Activated T-helper 1 cell treated with anti-CD3 and anti-CD28 coated beads, Interleukin-12 subunit alpha, Interleukin-12 subunit beta, Interleukin-2, Interleukin-4 antibody, amounts not matched to agents 30 ng/mL and 10 ng/mL and 1 ng/mL, durations not matched to agents 14 hours and 24 hours and 36 hours (primary cell): ENCODE results near the gene RNF213. TPM values are rescaled to one million over a fixed set of nuclear protein-coding genes. Genes with fewer than 3 reads are reported as not detected.
A peak's percentile ranks its signal among the peaks of the same experiment; 100 is the strongest.
"Not testable (repeated sequence)": the region's sequence is repeated elsewhere in the genome, so short reads cannot be mapped to it uniquely, and the experiment has no call there.

ENCODE experiments used
- DNase-seq: peaks from one replicate; pipeline ENCODE4 v3.0.0; 2021; ENCODE audit warnings: low spot score
- H3K27ac Mint-ChIP-seq: one replicate; pipeline ENCODE4 v1.8.0; 2021; ENCODE audit warnings: mild to moderate bottlenecking, mixed read lengths
- H3K27me3 Mint-ChIP-seq: one replicate; pipeline ENCODE4 v1.8.0; 2022; ENCODE audit warnings: mild to moderate bottlenecking, moderate library complexity, mixed read lengths; ENCODE audit not compliant: insufficient read depth
- H3K36me3 Mint-ChIP-seq: one replicate; pipeline ENCODE4 v1.8.0; 2021; ENCODE audit warnings: low read depth, mixed read lengths
- H3K4me1 Mint-ChIP-seq: one replicate; pipeline ENCODE4 v1.8.0; 2021; ENCODE audit warnings: low read depth, mixed read lengths
- H3K4me3 Mint-ChIP-seq: one replicate; pipeline ENCODE4 v1.8.0; 2021; ENCODE audit warnings: mild to moderate bottlenecking, moderate library complexity, mixed read lengths
- H3K9me3 Mint-ChIP-seq: one replicate; pipeline ENCODE4 v1.8.0; 2021; ENCODE audit warnings: mixed read lengths
- intact Hi-C: fragments of 100-400 bp; cut with micrococcal nuclease; formaldehyde crosslinking; loops from one replicate; pipeline ENCODE4 v1.15.1; 2024
- total RNA-seq: library from RNA; stranded (reverse); gene quantifications from 2 replicates; pipeline ENCODE4 v1.2.3, GENCODE V29; 2022

RNF213 gene
- total RNA-seq, 1 donor from 2014 or later = 290 TPM

DNA sequence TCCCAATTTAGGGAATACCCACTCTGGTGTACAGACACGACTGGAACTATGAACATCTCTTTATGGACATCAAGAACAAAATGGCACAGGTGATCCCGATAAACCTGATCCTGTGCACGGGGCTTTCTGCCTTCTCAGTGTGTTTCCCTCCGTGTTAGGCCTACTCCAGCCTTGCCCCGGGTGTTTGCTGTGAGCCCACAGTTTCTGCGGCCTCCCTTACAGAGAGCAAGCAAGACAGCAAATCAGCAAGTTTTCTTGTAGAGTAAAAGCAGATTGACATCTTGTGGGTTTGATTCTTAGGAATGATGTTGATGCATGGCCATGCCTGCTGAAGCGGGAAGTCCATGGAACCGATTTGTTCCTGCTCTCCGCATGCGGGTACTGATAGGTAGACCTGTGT lies 127.9 kb downstream of the RNF213 start:
- H3K9me3 Mint-ChIP-seq = no peaks in the 10 kb centered on the region
- no peak overlapping the region for H3K4me3 Mint-ChIP-seq
- H3K27me3 Mint-ChIP-seq = no peaks in the 10 kb centered on the region
- H3K27ac Mint-ChIP-seq = no peak overlapping the region
- no peak for DNase-seq
- peaks cover 11% of the 10 kb centered on the region for H3K4me1 Mint-ChIP-seq
- peaks cover 66% of the 10 kb centered on the region for H3K36me3 Mint-ChIP-seq
- intact Hi-C loops = no loop called here

- no peak overlapping the region for H3K27ac Mint-ChIP-seq
- peaks cover 62% of the 10 kb centered on the region for H3K36me3 Mint-ChIP-seq
- no peaks in the 10 kb centered on the region for H3K27me3 Mint-ChIP-seq
- no peaks in the 10 kb centered on the region for H3K9me3 Mint-ChIP-seq
- DNase-seq = no peak
- intact Hi-C loops = no loop called here
- no peak overlapping the region for H3K4me3 Mint-ChIP-seq
- peaks cover 4% of the 10 kb centered on the region for H3K4me1 Mint-ChIP-seq
These were observed 128.7 kb downstream of the RNF213 start for GRCh38 chr17:80389011-80389995.

DNA sequence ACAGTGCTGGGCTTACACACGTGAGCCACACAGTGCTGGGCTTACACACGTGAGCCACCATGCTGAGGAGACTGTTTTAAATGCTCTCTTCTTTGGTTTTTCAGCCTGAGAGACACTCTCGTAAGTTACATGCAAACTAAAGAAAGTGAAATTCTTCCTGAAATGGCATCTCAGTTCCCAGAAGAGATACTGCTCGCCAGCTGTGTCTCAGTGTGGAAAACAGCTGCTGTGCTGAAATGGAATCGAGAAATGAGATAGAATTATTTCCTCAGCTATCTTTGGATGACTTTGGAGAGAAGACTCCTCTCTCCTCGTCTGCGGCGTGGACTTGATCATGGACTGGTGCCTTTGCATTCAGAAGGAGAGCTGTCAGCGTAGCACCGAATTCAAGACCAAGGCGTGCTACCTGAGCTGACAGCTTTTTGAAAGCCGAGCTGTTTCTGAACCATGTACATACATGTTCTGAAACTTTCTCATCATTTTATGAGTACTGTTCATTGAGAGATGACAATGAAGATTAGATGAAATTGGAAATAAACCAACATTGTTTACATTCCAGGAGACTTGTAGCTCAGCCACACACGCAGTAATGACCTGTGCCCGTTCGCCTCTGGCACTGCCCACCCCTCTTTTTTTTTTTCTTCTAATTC lies 132.7 kb downstream of the RNF213 start:
- H3K27ac Mint-ChIP-seq = peak overlapping the region; percentile 23
- peaks cover 14% of the 10 kb centered on the region for H3K4me1 Mint-ChIP-seq
- DNase-seq = no peak
- no peak overlapping the region for H3K4me3 Mint-ChIP-seq
- no peaks in the 10 kb centered on the region for H3K27me3 Mint-ChIP-seq
- H3K36me3 Mint-ChIP-seq = peaks cover 50% of the 10 kb centered on the region
- H3K9me3 Mint-ChIP-seq = no peaks in the 10 kb centered on the region
- intact Hi-C loops = no loop called here

DNA sequence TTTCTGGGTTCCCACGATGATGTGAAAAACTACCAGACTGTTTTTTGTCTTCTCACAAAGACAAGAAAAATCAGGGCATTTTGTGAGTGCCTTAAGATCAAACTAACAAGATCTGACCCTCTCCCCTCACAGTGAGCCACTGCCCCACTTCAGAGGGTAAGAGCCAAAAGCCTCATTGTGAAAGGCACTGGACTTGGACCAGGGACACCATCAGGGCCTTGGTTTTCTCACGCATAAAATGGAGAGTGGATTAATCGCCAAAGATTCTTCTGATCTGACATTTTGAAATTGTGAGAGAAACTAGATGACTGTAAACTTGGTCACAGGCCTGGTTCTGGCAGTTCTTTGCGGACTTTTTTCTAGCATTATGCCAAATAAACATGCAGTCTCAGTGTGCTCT lies 133.3 kb downstream of the RNF213 start:
- DNase-seq = no peak
- Mint-ChIP-seq H3K4me1 (peaks cover 14% of the 10 kb centered on the region), H3K36me3 (peaks cover 48% of the 10 kb centered on the region), H3K27me3 (no peaks in the 10 kb centered on the region), H3K4me3 (no peak overlapping the region), H3K27ac (no peak overlapping the region), H3K9me3 (no peaks in the 10 kb centered on the region)
- intact Hi-C loops = no loop called here

- Mint-ChIP-seq H3K27me3 (no peaks in the 10 kb centered on the region), H3K4me1 (peaks cover 14% of the 10 kb centered on the region), H3K9me3 (no peaks in the 10 kb centered on the region), H3K4me3 (no peak overlapping the region), H3K36me3 (peaks cover 43% of the 10 kb centered on the region), H3K27ac (no peak overlapping the region)
- DNase-seq = no peak
- intact Hi-C loops = no loop called here
These were observed 134.1 kb downstream of the RNF213 start for GRCh38 chr17:80394629-80395216.

DNA sequence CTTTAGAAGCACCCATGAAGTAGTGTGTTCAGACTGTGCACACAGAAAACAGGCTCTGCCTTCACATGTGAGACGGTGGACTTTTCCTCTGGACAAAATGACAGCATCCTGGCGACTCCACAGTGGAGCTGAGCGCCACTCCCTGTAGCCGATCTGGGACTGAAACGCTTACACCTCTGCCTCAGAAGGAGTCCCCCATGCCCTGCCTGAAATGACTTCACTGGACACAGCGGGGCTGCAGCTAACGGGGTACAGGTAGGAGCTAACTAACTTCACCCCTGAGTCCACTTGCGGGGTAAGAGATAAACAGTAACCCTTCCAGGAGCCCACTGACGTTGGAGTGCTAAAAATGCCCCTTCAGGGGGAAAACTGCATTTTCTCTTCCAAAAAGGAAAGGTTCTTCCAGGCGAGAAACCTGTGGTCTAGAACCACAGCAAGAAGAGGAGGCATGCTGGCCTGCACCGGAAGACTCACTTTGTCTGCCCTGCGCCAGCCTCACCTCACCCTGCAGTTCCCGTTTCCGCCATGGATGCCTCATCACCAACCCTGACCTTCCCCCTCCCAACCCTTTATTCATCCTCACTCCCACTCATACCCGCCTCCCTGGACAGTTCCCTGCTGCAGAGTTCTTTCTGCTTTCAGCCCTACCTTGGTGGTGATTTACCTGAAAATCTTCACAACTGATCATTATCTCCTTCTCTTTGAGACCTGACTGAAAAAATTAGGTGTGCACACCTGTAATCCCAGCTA lies 134.9 kb downstream of the RNF213 start:
- H3K27me3 Mint-ChIP-seq = no peaks in the 10 kb centered on the region
- DNase-seq = no peak
- intact Hi-C loops = no loop called here
- H3K4me3 Mint-ChIP-seq = no peak overlapping the region
- peaks cover 14% of the 10 kb centered on the region for H3K4me1 Mint-ChIP-seq
- no peak overlapping the region for H3K27ac Mint-ChIP-seq
- H3K9me3 Mint-ChIP-seq = no peaks in the 10 kb centered on the region
- peaks cover 35% of the 10 kb centered on the region for H3K36me3 Mint-ChIP-seq

DNA sequence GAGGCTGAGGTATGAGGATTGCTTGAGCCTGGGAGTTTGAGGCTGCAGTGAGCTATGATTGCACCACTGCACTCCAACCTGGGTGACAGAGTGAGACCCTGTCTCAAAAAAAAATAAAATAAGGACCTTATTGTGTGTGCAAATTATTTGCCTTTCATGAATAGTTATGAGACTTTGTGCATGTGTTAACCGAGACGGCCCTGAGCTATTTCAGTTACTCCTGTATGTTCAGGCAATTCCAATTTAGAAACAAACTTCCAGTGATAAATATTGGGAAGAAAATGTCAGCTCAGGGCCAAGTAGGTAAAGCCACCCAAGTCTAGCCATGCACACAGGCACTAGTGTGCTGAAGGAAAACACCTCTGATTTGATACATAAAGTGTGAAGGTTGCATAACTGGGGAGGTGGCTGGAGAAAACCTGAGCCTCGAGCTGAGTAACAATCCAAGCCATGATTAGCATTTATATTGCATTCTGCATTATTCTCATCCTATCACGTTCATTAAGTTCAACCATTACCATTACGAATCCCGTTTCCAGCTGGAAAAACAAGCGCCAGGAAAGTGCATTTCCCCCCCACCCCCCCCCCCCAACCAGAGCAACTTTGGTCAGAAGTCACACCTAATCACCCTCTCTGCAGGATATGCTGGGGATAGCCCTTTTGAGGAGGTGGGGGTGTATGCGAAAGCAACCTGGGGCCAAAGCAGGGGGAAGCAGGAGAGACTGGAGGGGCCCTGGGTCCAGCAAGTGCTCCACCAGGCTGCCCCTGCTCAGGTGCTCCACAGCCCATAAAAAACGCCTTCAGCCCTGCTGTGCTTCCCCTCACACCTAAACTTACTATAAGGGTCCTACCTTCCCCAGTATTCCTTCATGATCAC lies 135.7 kb downstream of the RNF213 start:
- intact Hi-C loops = no loop called here
- peaks cover 32% of the 10 kb centered on the region for H3K36me3 Mint-ChIP-seq
- H3K27ac Mint-ChIP-seq = peak overlapping the region; percentile 14
- no peak for DNase-seq
- no peaks in the 10 kb centered on the region for H3K27me3 Mint-ChIP-seq
- peaks cover 14% of the 10 kb centered on the region for H3K4me1 Mint-ChIP-seq
- no peak overlapping the region for H3K4me3 Mint-ChIP-seq
- H3K9me3 Mint-ChIP-seq = no peaks in the 10 kb centered on the region

- intact Hi-C loops = no loop called here
- H3K27me3 Mint-ChIP-seq = no peaks in the 10 kb centered on the region
- H3K36me3 Mint-ChIP-seq = peaks cover 27% of the 10 kb centered on the region
- peaks cover 14% of the 10 kb centered on the region for H3K4me1 Mint-ChIP-seq
- H3K27ac Mint-ChIP-seq = peak overlapping the region; percentile 14
- no peak overlapping the region for H3K4me3 Mint-ChIP-seq
- DNase-seq = no peak
- no peaks in the 10 kb centered on the region for H3K9me3 Mint-ChIP-seq
These were observed 136.4 kb downstream of the RNF213 start for GRCh38 chr17:80397034-80397387.

DNA sequence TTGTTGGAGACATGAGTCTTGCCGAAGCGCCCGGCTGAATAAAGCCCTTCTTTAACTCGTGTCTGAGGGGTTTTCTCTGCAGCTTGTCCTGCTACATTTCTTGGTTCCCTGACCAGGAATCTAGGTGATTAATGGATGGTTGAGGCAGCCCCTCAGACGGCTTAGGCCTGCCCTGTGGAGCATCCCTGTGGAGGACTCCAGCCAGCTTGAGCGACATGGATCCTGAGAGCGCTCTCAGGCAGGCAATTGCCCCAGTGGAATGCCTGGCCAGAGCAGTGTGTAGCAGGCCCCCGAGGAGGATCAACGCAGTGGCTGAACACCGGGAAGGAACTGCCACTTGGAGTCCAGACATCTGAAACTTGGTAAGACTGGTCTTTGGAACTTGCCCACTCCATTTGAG lies 137.0 kb downstream of the RNF213 start:
- H3K27me3 Mint-ChIP-seq = no peaks in the 10 kb centered on the region
- no peaks in the 10 kb centered on the region for H3K9me3 Mint-ChIP-seq
- no peak for DNase-seq
- no peak overlapping the region for H3K4me3 Mint-ChIP-seq
- peaks cover 24% of the 10 kb centered on the region for H3K36me3 Mint-ChIP-seq
- H3K27ac Mint-ChIP-seq = no peak overlapping the region
- intact Hi-C loops = no loop called here
- H3K4me1 Mint-ChIP-seq = peaks cover 14% of the 10 kb centered on the region

- intact Hi-C loops, H3K27me3 Mint-ChIP-seq, H3K9me3 Mint-ChIP-seq, H3K4me3 Mint-ChIP-seq, H3K27ac Mint-ChIP-seq, H3K36me3 Mint-ChIP-seq, DNase-seq: not testable (repeated sequence)
- H3K4me1 Mint-ChIP-seq = peaks cover 14% of the 10 kb centered on the region
These were observed 140.4 kb downstream of the RNF213 start for GRCh38 chr17:80401086-80401485.

DNA sequence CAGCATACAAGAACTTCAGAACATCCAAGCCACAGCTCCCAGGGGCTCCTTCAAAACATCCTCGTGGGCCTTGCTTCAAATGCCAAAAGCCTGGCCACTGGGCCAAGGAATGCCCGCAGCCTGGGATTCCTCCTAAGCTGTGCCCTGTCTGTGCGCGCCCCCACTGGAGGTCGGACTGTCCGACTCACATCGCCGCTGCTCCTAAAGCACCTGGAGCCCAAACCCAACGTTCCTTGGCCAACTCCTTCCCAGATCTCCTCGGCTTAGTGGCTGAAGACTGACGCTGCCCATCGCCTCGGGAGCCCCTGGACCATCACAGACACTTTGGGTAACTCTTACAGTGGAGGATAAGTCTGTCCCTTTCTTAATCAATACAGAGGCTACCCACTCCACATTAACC lies 141.4 kb downstream of the RNF213 start:
- H3K27ac Mint-ChIP-seq, H3K4me3 Mint-ChIP-seq, DNase-seq, H3K27me3 Mint-ChIP-seq, intact Hi-C loops, H3K9me3 Mint-ChIP-seq, H3K36me3 Mint-ChIP-seq: not testable (repeated sequence)
- peaks cover 11% of the 10 kb centered on the region for H3K4me1 Mint-ChIP-seq

DNA sequence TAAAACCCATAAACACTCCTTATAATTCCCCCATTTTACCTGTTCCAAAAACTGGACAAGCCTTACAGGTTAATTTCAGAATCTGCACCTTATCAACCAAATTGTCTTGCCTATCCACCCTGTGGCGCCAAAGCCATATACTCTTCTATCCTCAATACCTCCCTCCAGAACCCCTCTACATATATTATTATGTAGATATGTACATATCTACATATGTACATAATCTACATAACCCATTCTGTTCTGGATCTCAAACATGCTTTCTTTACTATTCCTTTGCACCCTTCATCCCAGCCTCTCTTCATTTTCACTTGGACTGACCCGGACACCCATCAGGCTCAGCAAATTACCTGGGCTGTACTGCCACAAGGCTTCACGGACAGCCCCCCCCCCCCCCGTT lies 142.3 kb downstream of the RNF213 start:
- intact Hi-C loops = no loop called here
- Mint-ChIP-seq H3K4me1 (peaks cover 4% of the 10 kb centered on the region), H3K27ac (no peak overlapping the region), H3K27me3 (no peaks in the 10 kb centered on the region), H3K9me3 (no peaks in the 10 kb centered on the region), H3K36me3 (no peaks in the 10 kb centered on the region), H3K4me3 (no peak overlapping the region)
- no peak for DNase-seq
